CD4-positive, alpha-beta T cell treated with Interferon gamma for 1 hour (primary cell): ENCODE data around the gene OGG1.
A peak's percentile ranks its signal among the peaks of the same experiment; 100 is the strongest.

Experiments
- DNase-seq: peaks from one replicate; pipeline ENCODE4 v3.0.0-alpha.2; 2020

OGG1 gene

GRCh38 chr3:9749645-9750555 is at the start of gene OGG1:
TSS of gene OGG1 (plus strand) at chr3:9749952. CDS start at chr3:9750287, 335 bp downstream.
- peak; percentile 96 for DNase-seq

GRCh38 chr3:9700536-9700935 is 49.2 kb upstream of the OGG1 start:
- no peak for DNase-seq

GRCh38 chr3:9701006-9701405 is 48.7 kb upstream of the OGG1 start:
- no peak for DNase-seq

GRCh38 chr3:9701711-9702110 is 48.0 kb upstream of the OGG1 start:
- no peak for DNase-seq

- no peak for DNase-seq
Measured at GRCh38 chr3:9703240-9703639, 46.5 kb upstream of the OGG1 start.

GRCh38 chr3:9703736-9704346 is 45.9 kb upstream of the OGG1 start, which contains the start of gene CPNE9:
TSS of gene CPNE9 (plus strand) at chr3:9703833. CDS start at chr3:9703997, 164 bp downstream.
- no peak for DNase-seq

- no peak for DNase-seq
Measured at GRCh38 chr3:9704347-9705322, 45.1 kb upstream of the OGG1 start.

GRCh38 chr3:9710174-9710739 is 39.5 kb upstream of the OGG1 start:
- DNase-seq = no peak

GRCh38 chr3:9712415-9712814 is 37.3 kb upstream of the OGG1 start:
- no peak for DNase-seq

GRCh38 chr3:9713142-9713541 is 36.6 kb upstream of the OGG1 start:
- no peak for DNase-seq

- DNase-seq = no peak
Measured at GRCh38 chr3:9715136-9715535, 34.6 kb upstream of the OGG1 start.

- DNase-seq = peak; percentile 59
Measured at GRCh38 chr3:9715764-9716437, 33.9 kb upstream of the OGG1 start.

GRCh38 chr3:9716801-9717555 is 32.8 kb upstream of the OGG1 start:
- no peak for DNase-seq

- no peak for DNase-seq
Measured at GRCh38 chr3:9717563-9717962, 32.2 kb upstream of the OGG1 start.

- no peak for DNase-seq
Measured at GRCh38 chr3:9718118-9718517, 31.6 kb upstream of the OGG1 start.

- DNase-seq = no peak
Measured at GRCh38 chr3:9721015-9721699, 28.6 kb upstream of the OGG1 start.

- DNase-seq = no peak
Measured at GRCh38 chr3:9721700-9722060, 28.1 kb upstream of the OGG1 start.

- DNase-seq = no peak
Measured at GRCh38 chr3:9725775-9726515, 23.8 kb upstream of the OGG1 start.

- DNase-seq = peak; percentile 55
Measured at GRCh38 chr3:9727041-9727595, 22.6 kb upstream of the OGG1 start.

- no peak for DNase-seq
Measured at GRCh38 chr3:9727743-9728142, 22.0 kb upstream of the OGG1 start.
